GM12878 (cell line): Measurements from ENCODE around the gene ANAPC10. TPM values are rescaled to one million over a fixed set of nuclear protein-coding genes. Genes with fewer than 3 reads are reported as not detected.

Experiments used
- ATAC-seq: fragments of 200-7000 bp; cut with Tn5 transposase; 3 replicates; pipeline ENCODE4 v1.9.1; 2020; ENCODE audit warnings: mild to moderate bottlenecking, moderate library complexity
- BruUV-seq: library from RNA; stranded (reverse); fragments of 400-500 nt; replicated peaks from 2 replicates; lab custom pipeline; 2021; lab: Mats Ljungman, UMichigan
- CTCF ChIA-PET: fragments of 300-600 bp; sonication (Branson Sonifier 250); formaldehyde crosslinking; extraction: SDS; loops from one replicate; lab custom pipeline; 2021; ENCODE audit warnings: inconsistent platforms; lab: Yijun Ruan, JAX
- POLR2A ChIA-PET: fragments of 350-600 bp; formaldehyde crosslinking; extraction: SDS; loops from one replicate; lab custom pipeline; 2021; ENCODE audit warnings: inconsistent platforms; lab: Charles Lee
- RAD21 ChIA-PET: fragments of 300-600 bp; sonication (Branson Sonifier 250); formaldehyde crosslinking; loops from one replicate; lab custom pipeline; 2023; ENCODE audit warnings: antibody characterized with exemption; ENCODE audit not compliant: unreplicated experiment; lab: Charles Lee
- SMC1A ChIA-PET: fragments of 300-600 bp; sonication (Branson Sonifier 250); formaldehyde crosslinking; loops from one replicate; lab custom pipeline; 2023; ENCODE audit not compliant: unreplicated experiment, uncharacterized antibody; lab: Charles Lee
- DNase-seq: peaks from one replicate; pipeline ENCODE4 v3.0.0-alpha.2; 2011; ENCODE audit warnings: low read depth, low spot score
- FAIRE-seq: peaks from 3 replicates; lab custom pipeline; 2011; peaks lifted over from hg19 to GRCh38; lab: Jason Lieb, UNC
- H2AFZ ChIP-seq: 2 replicates; pipeline ENCODE4 v1.6.0; 2011; ENCODE audit warnings: low read depth, low read length, control low read depth; ENCODE audit not compliant: control insufficient read depth
- H3K27ac ChIP-seq: 2 replicates; pipeline ENCODE4 v1.5.1; 2011; ENCODE audit warnings: control low read depth; ENCODE audit not compliant: control insufficient read depth, insufficient read depth
- H3K27me3 ChIP-seq, 2 experiments: replicated peaks in 1 of 2; 2 replicates each; pipeline versions ENCODE4 v1.6.0 to v1.6.1; 2011; ENCODE audit warnings: low read length in 1 of 2; ENCODE audit not compliant: control insufficient read depth in 2 of 2, insufficient read depth in 2 of 2
- H3K36me3 ChIP-seq, 2 experiments: 2 replicates each; pipeline ENCODE4 v1.5.1; 2011; ENCODE audit warnings: low read length in 1 of 2; ENCODE audit not compliant: control insufficient read depth in 2 of 2, insufficient read depth in 2 of 2
- H3K4me1 ChIP-seq: 2 replicates; pipeline ENCODE4 v1.6.1; 2011; ENCODE audit warnings: mild to moderate bottlenecking, low read length, moderate library complexity, mixed read lengths; ENCODE audit not compliant: control insufficient read depth, insufficient read depth
- H3K4me2 ChIP-seq: 2 replicates; pipeline ENCODE4 v1.6.0; 2011; ENCODE audit warnings: control low read depth; ENCODE audit not compliant: control insufficient read depth, insufficient read depth
- H3K4me3 ChIP-seq: fragments of 200-600 bp; sonication (generic); 2 replicates; pipeline ENCODE4 v1.5.1; 2016
- H3K79me2 ChIP-seq: 2 replicates; pipeline ENCODE4 v1.6.0; 2011; ENCODE audit warnings: low read length; ENCODE audit not compliant: control insufficient read depth, insufficient read depth
- H3K9ac ChIP-seq: 2 replicates; pipeline ENCODE4 v1.8.0; 2011; ENCODE audit warnings: low read length, control low read depth, mixed read lengths; ENCODE audit not compliant: control insufficient read depth, insufficient read depth
- H3K9me3 ChIP-seq: replicated peaks from 3 replicates; pipeline ENCODE4 v1.5.1; 2011; ENCODE audit warnings: mild to moderate bottlenecking, low read length; ENCODE audit not compliant: control insufficient read depth, insufficient read depth
- H4K20me1 ChIP-seq: 2 replicates; pipeline ENCODE4 v1.6.0; 2011; ENCODE audit not compliant: control insufficient read depth, insufficient read depth
- BHLHE40 ChIP-seq, 2 experiments: fragments of 450-650 bp in 1 of 2; IDR thresholded peaks; 2 replicates each; pipeline ENCODE4 v1.6.1; 2011 to 2017; ENCODE audit warnings: low read depth in 2 of 2, borderline replicate concordance in 1 of 2, improper control_type of control experiment in 1 of 2, low read length in 1 of 2, mild to moderate bottlenecking in 1 of 2
- CBFB ChIP-seq: IDR thresholded peaks from 2 replicates; pipeline ENCODE4 v1.6.1; 2016; ENCODE audit warnings: antibody characterized with exemption, low read depth
- JUNB ChIP-seq: IDR thresholded peaks from 2 replicates; pipeline ENCODE4 v1.6.1; 2016; ENCODE audit warnings: antibody characterized with exemption, mild to moderate bottlenecking
- NFIC ChIP-seq: IDR thresholded peaks from 2 replicates; pipeline ENCODE4 v1.6.1; 2012; ENCODE audit warnings: low read depth, mild to moderate bottlenecking, inconsistent platforms, low read length, moderate library complexity
- NFYA ChIP-seq: IDR thresholded peaks from 2 replicates; pipeline ENCODE4 v1.6.1; 2011; ENCODE audit warnings: low read depth, mild to moderate bottlenecking, low read length, improper control_type of control experiment, borderline replicate concordance
- NR2C2 ChIP-seq: IDR thresholded peaks from 2 replicates; pipeline ENCODE4 v1.6.1; 2011; ENCODE audit warnings: borderline replicate concordance, low read depth; ENCODE audit not compliant: control insufficient read depth, insufficient read length
- NR2F1 ChIP-seq: fragments of 450-650 bp; conservative IDR thresholded peaks from 2 replicates; pipeline ENCODE4 v1.6.1; 2017; ENCODE audit warnings: mild to moderate bottlenecking
- RELA ChIP-seq: fragments of 450-650 bp; IDR thresholded peaks from 2 replicates; pipeline ENCODE4 v1.8.0; 2014; ENCODE audit warnings: borderline replicate concordance; ENCODE audit not compliant: partially characterized antibody
- SMC3 ChIP-seq: IDR thresholded peaks from 2 replicates; pipeline ENCODE4 v1.6.1; 2011; ENCODE audit warnings: low read length, improper control_type of control experiment, borderline replicate concordance
- STAT3 ChIP-seq: IDR thresholded peaks from 2 replicates; pipeline ENCODE4 v1.6.1; 2011; ENCODE audit warnings: low read depth, low read length, improper control_type of control experiment
- SUZ12 ChIP-seq: fragments of 200-600 bp; sonication (generic); IDR thresholded peaks from one replicate; pipeline ENCODE4 v1.6.1; 2018; ENCODE audit warnings: antibody characterized with exemption, mild to moderate bottlenecking; ENCODE audit not compliant: unreplicated experiment
- TAF1 ChIP-seq: IDR thresholded peaks from 2 replicates; pipeline ENCODE4 v1.6.1; 2011; ENCODE audit warnings: mild to moderate bottlenecking, low read depth, low read length, borderline replicate concordance
- YBX1 ChIP-seq: fragments of 450-650 bp; IDR thresholded peaks from 2 replicates; pipeline ENCODE4 v1.6.1; 2016; ENCODE audit warnings: antibody characterized with exemption
- WGBS: methylation state at CpG from one replicate; pipeline ENCODE4 v1.1.6; 2016; ENCODE audit warnings: low lambda C conversion rate; ENCODE audit not compliant: insufficient replicate concordance, insufficient coverage; ENCODE audit errors: missing lambda C conversion rate; 5-methylcytosine and 5-hydroxymethylcytosine counted together
- in situ Hi-C: fragments of 300-500 bp; cut with MboI; formaldehyde crosslinking; loops from 9 replicates; pipeline ENCODE4 v1.14.3; 2018; ENCODE audit warnings: mixed read lengths
- intact Hi-C: fragments of 100-400 bp; cut with micrococcal nuclease; formaldehyde crosslinking; loops from one replicate; pipeline ENCODE4 v1.14.2; 2022; ENCODE audit not compliant: unreplicated experiment
- polyA plus RNA-seq, 11 experiments: library from polyadenylated mRNA; depleted of rRNA in 4 of 11; unstranded in 6 of 11; stranded (reverse) in 5 of 11; fragments of >200 nt; fragmentation: Nextera tagmentation in 4 of 11; fragmentation: Illumina TruSeq in 1 of 11; extraction: Ambion mirVana in 4 of 11; extraction: Trizol in 1 of 11; gene quantifications; 1 replicate in 1 of 11; 2 replicates in 10 of 11; pipeline versions ENCODE4 v1.2.1 to v1.2.3, GENCODE V29; 2011 to 2016; ENCODE audit warnings: inconsistent platforms in 2 of 11, missing spikeins in 2 of 11, low read depth in 1 of 11
- total RNA-seq, 4 experiments: library from RNA; depleted of rRNA in 3 of 4; stranded (reverse); fragments of >200 nt in 3 of 4; fragmentation: Illumina TruSeq in 1 of 4; extraction: Trizol in 1 of 4; gene quantifications; 2 replicates each; pipeline versions ENCODE4 v1.2.1 to v1.2.3, GENCODE V29; 2013 to 2021
- TF ChIP-seq, protein P1 (sequence below): fragments of 450-650 bp; IDR thresholded peaks from 2 replicates; pipeline ENCODE4 v1.6.1; 2017; ENCODE audit warnings: borderline replicate concordance
- TF ChIP-seq, protein P2 (sequence below): fragments of 450-650 bp; IDR thresholded peaks from 2 replicates; pipeline ENCODE4 v1.6.1; 2017; ENCODE audit warnings: mild to moderate bottlenecking

Gene ANAPC10
- total and polyA plus RNA-seq, 10 of the 15 experiments (the other 5 are each of a cell fraction or from before 2014, with no cell fraction given) = 23.8 to 73.7 (median 48.5) TPM

DNA sequence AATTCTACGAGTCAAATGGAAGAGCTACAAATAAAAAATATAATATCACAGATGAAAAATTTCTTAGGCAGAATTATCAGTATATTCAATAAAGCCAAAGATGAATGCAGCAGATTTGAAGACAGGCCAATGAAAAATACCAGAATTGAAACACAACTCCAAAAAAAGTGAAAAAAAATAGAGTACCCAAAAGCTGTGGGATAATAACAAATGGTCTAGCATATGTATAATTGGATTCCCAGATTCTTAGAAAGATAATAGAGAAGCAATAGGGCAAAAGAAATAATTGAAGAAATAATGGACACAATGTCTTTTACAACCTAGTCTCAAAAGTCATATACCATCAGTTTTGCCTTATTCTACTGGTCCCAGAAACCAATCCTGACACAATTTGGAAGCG is 4.4 kb downstream of the ANAPC10 start:
- WGBS = 98% methylated on average over 2 of the region's 2 CpGs
- DNase-seq = no peak
- intact Hi-C loops (no loop called here), in situ Hi-C loops (no loop called here)
- Histone ChIP-seq H3K9me3 (peaks cover 3% of the 10 kb centered on the region; the same call in 2 of the 3 replicates), H4K20me1 (no peaks in the 10 kb centered on the region), H3K4me3 (no peak overlapping the region), H3K36me3 (peaks cover 1 to 15% of the 10 kb centered on the region in 2 experiments; a peak in 3 of 4 replicates), H3K4me1 (peaks cover 10% of the 10 kb centered on the region), H3K9ac (no peak overlapping the region), H3K79me2 (peaks cover 57% of the 10 kb centered on the region), H3K27me3 (no peaks in the 10 kb centered on the region), H2AFZ (no peak overlapping the region), H3K27ac (no peak overlapping the region), H3K4me2 (no peak overlapping the region)
- BruUV-seq = no TSS peak
- no peak for FAIRE-seq
- TF ChIP-seq CBFB (no peak), YBX1 (no peak), SUZ12 (no peak), NR2F1 (no peak), NFYA (no peak)
- TF ChIP-seq, protein P1, sequence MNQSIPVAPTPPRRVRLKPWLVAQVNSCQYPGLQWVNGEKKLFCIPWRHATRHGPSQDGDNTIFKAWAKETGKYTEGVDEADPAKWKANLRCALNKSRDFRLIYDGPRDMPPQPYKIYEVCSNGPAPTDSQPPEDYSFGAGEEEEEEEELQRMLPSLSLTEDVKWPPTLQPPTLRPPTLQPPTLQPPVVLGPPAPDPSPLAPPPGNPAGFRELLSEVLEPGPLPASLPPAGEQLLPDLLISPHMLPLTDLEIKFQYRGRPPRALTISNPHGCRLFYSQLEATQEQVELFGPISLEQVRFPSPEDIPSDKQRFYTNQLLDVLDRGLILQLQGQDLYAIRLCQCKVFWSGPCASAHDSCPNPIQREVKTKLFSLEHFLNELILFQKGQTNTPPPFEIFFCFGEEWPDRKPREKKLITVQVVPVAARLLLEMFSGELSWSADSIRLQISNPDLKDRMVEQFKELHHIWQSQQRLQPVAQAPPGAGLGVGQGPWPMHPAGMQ = no peak
- ChIA-PET RAD21 (no interaction called here), POLR2A (no interaction called here), SMC1A (interaction anchor here (1.0 to 2.3 kb wide), 4 partner anchors 9 to 35 kb away, joined by 3 to 9 read pairs (median 4); no protein-coding TSS in a partner anchor), CTCF (interaction anchor here (1.2 to 1.5 kb wide), 3 partner anchors 9 to 43 kb away, joined by 3 to 4 read pairs (median 3); no protein-coding TSS in a partner anchor)
- no peak for ATAC-seq

DNA sequence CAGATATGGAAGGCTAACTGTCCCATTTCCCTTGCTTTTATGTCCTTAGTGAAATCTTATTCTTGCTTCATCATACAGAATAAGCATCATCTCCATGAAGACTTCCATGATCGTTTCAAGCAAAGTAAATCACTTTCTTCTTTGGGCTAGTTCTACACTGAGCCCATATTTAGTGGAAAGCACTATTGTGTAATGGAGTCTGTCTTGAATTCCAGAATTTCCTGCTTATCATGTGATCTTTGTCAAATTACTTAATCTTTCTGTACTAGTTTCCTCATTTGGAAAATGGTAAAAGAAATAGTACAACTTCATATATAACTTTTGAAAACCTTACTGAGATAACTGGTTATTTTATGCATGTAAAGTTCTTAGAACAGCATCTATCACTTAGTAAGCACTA is 7.6 kb downstream of the ANAPC10 start:
- in situ Hi-C loops = no loop called here
- intact Hi-C loops = no loop called here
- TF ChIP-seq BHLHE40 (IDR thresholded peaks at IDR 0.05; ENCODE audit: borderline replicate concordance in 1 of 2, low read depth in 2 of 2, low read length in 1 of 2) (no peak), NR2C2 (no peak), JUNB (no peak), TAF1 (no peak), STAT3 (no peak), RELA (no peak), SMC3 (no peak), NFIC (no peak)
- TF ChIP-seq, protein P2, sequence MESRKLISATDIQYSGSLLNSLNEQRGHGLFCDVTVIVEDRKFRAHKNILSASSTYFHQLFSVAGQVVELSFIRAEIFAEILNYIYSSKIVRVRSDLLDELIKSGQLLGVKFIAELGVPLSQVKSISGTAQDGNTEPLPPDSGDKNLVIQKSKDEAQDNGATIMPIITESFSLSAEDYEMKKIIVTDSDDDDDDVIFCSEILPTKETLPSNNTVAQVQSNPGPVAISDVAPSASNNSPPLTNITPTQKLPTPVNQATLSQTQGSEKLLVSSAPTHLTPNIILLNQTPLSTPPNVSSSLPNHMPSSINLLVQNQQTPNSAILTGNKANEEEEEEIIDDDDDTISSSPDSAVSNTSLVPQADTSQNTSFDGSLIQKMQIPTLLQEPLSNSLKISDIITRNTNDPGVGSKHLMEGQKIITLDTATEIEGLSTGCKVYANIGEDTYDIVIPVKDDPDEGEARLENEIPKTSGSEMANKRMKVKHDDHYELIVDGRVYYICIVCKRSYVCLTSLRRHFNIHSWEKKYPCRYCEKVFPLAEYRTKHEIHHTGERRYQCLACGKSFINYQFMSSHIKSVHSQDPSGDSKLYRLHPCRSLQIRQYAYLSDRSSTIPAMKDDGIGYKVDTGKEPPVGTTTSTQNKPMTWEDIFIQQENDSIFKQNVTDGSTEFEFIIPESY = no peak

More for the DNA sequence above, 7.6 kb downstream of the ANAPC10 start:
- Histone ChIP-seq H3K27ac (no peak overlapping the region), H2AFZ (no peak overlapping the region), H3K27me3 (no peaks in the 10 kb centered on the region), H3K79me2 (peaks cover 26% of the 10 kb centered on the region), H3K4me3 (no peak overlapping the region), H3K36me3 (peaks cover 3 to 23% of the 10 kb centered on the region in 2 experiments), H4K20me1 (no peaks in the 10 kb centered on the region), H3K4me2 (no peak overlapping the region), H3K4me1 (peaks cover 3% of the 10 kb centered on the region; the same call in 1 of the 2 replicates), H3K9ac (no peak overlapping the region), H3K9me3 (peaks cover 3% of the 10 kb centered on the region; the same call in 2 of the 3 replicates)
- no peak for FAIRE-seq
- DNase-seq = no peak
- ChIA-PET POLR2A (no interaction called here), RAD21 (no interaction called here), SMC1A (no interaction called here), CTCF (no interaction called here)
- no TSS peak for BruUV-seq
- WGBS = 100% methylated on average over 1 of the region's 1 CpG
- no peak for ATAC-seq
